ENCODE results near the gene FLT1.

GRCh38 chr13:28540612-28541011 is 45.7 kb upstream of the FLT1 start:
- no peak for TF ChIP-seq CTCF (conservative IDR thresholded peaks at IDR 0.05; ENCODE audit: low read length)
- no peak for TF ChIP-seq EZH2phosphoT487 (IDR thresholded peaks at IDR 0.05; ENCODE audit: borderline replicate concordance, low read depth, low read length)

Data from OCI-LY7 (cell line).